Fibroblast of the conjunctiva (primary cell): ENCODE data around the gene CHMP4B.

Experiments used
- DNase-seq: peaks from one replicate; pipeline ENCODE4 v3.0.0-alpha.2; 2010; ENCODE audit warnings: low read depth

The CHMP4B gene

DNA sequence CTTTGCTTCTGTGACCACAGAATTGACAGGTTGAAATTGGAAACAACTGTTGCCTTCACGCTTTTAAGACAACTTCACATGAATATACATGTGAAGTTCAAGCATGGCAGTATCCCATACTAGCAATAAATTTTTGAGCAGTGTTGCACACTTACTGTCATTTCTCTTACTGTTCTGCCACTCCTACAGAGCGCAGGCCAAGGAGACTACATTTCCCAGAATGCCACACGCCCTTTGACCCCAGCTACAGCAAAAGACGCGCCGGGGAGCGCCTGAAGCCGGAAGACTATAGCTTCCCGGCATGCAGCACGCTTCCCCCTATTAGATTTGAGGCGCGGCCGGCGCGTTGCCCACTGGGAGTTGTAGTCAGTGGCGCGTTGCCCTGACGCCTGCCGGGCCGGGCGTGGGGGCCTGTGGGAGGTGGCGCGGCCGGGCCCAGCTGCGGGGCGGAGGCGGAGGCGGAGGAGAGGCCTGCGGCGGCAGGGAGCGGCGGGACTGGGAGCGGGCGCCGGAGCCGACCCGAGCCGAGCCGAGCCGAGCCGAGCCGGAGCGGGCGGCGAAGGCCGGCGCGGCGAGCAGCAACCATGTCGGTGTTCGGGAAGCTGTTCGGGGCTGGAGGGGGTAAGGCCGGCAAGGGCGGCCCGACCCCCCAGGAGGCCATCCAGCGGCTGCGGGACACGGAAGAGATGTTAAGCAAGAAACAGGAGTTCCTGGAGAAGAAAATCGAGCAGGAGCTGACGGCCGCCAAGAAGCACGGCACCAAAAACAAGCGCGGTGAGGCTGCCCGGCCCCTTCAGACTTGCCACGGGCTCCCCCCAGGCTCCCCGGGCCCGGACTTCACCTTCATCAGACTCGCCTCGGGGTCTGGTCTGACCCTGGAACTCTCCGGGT is at the start of gene CHMP4B:
Gene CHMP4B, plus strand, starts transcription at position 464 of the 891 bp plus-strand sequence. Its CDS starts 121 bp downstream, at position 585.
- peak; percentile 97 for DNase-seq

- no peak for DNase-seq
Measured at GRCh38 chr20:33761698-33762250, 49.4 kb upstream of the CHMP4B start.

- no peak for DNase-seq
Measured at GRCh38 chr20:33765099-33765498, 46.0 kb upstream of the CHMP4B start.

GRCh38 chr20:33765592-33765991 is 45.6 kb upstream of the CHMP4B start:
- DNase-seq, result no peak

- no peak for DNase-seq
Measured at GRCh38 chr20:33766686-33767085, 44.5 kb upstream of the CHMP4B start.

GRCh38 chr20:33767777-33768138 is 43.4 kb upstream of the CHMP4B start:
- DNase-seq, result no peak

DNA sequence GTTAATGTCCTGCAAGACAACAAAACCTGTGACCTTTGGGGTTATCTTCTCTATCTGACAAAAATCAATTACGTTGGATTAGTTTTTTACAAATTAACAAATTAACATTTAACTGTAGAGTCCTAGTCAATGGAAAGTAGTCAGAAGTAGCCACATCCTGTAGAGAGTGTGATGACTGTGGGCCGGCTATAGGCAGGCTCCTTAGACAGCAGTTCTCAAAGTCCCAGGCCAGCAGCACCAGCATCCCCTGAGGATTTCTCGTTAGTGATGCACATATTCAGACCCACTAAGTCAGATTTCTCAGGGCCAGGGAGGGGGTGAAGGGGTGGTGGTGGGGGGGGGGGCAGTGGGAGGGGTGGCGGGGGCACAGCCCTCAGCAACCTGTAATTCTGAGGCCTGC is 42.1 kb upstream of the CHMP4B start:
- no peak for DNase-seq

DNA sequence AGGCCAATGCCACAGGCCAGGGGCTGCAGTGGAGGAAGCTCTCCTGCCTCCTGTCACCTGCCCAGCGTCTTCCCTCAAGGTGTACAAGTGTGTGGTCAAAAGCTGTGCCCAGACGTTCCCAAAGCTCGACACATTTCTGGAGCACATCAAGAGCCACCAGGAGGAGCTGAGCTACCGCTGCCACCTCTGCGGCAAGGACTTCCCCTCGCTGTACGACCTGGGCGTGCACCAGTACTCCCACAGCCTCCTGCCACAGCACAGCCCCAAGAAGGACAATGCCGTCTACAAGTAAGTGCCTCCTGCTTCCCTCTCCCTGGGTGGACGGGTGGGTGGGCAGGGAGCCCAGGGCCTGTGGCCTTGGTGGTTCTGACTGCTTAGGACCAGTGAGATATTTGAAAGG is 41.1 kb upstream of the CHMP4B start:
- no peak for DNase-seq

DNA sequence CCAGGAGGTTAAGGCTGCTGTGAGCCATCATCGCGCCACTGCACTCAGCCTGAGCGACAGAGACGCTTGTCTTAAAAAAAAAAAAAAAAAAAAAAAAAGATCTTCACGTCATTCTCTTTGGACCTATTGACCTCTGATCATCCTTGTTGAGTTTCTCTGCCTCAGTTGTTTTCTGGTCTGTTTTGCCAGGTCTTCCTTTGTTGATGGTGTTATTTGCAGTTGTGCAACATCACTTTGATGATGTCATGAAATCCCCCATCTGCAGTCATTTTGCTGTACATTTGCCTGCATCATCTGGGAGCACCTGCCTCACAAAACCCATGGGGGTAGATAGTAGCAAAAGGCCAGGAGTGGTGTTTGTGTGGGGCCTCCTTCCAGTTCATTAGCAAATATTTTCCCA is 39.2 kb upstream of the CHMP4B start:
- DNase-seq, result no peak

- DNase-seq, result no peak
Measured at GRCh38 chr20:33772439-33772838, 38.7 kb upstream of the CHMP4B start.

DNA sequence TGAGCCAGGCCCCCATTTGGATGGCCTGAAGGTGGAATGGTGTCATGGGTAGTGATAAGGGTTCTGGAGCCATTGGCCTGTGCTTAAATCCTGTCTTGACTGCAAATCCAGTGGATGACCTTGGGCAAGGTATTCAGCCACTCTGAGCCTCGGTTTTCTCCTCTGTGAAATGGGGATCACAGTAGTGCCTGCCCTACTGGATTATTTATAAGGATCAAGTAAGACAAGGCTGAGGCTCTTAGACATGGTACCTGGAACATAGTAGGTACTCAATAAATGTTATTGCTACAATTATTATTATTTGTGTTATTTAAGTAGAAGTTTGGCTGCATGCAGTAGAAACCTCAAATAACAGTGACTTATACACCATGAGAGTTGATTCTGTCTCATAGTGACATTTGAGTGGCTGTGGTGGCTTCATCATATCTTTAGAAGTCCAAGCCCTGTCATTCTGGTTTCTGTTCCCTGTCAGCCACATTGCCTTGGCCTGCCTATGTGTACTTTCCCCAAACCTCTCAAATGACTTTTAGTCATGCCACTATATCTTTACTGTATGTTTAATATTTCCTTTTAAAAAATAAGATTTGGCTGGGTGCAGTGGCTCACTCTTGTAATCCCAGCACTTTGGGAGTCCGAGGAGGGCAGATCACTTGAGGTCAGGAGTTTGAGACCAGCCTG is 37.6 kb upstream of the CHMP4B start:
- DNase-seq, result no peak

- no peak for DNase-seq
Measured at GRCh38 chr20:33777816-33778215, 33.3 kb upstream of the CHMP4B start.

GRCh38 chr20:33781133-33781532 is 30.0 kb upstream of the CHMP4B start:
- no peak for DNase-seq

DNA sequence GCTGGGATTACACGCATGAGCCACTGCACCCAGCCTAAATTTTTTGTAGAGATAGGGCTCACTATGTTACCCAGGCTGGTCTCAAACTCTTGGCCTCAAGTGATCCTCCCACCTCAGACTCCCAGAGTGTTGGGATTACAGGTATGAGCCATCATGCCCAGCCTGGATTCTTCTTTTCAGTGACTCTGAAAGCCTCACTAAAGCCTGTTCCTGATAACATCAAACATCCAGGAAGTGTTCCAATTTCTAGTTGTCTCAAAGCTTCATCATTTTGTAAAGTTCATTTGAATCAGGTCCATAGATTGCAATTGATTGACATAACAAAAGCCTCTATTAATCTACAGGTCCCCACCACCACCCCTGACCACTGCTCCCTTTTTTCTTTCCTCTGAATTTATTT is 29.2 kb upstream of the CHMP4B start:
- DNase-seq, result no peak

DNA sequence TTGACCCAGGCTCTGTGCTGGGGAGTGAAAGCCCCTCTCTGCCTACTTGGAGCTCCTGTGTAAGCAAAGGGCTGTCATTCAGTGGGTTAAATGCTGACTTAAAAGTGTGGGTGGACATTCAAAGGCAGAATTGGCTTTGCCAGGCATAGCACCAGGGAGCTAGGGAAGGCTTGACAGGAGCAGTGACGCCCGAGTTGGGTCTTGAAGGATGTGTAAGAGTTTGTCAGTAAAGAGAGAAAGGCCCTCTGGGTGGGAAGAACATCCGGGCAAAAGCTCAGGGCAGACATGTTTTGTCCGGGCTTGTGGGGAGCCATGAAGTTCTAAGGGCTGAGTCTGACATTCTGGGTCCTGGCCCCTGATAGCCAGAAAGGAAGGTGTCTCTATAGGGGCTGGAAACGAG is 27.9 kb upstream of the CHMP4B start:
- DNase-seq, result no peak

GRCh38 chr20:33783818-33784217 is 27.3 kb upstream of the CHMP4B start:
- DNase-seq, result no peak

DNA sequence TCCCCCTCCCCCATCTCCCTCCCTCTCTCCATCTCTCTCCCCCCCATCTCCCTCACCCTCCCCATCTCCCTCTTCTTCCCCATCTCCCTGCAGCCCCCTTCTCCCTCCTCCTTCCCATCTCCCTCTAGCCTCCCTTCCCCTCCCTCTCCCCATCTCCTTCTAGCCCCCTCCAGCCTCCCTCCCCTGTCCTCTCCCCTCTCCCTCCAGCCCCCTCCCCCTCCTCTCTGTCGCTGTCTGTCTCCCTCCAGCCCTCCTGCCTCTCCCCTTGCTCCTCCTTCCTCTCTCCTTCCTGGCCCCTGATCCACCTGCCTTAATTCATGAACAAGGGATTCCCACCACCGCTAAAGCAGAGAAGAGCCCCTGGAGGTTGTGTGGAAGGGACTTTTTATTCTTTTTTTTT is 26.9 kb upstream of the CHMP4B start:
- no peak for DNase-seq

- DNase-seq, result no peak
Measured at GRCh38 chr20:33785503-33785902, 25.6 kb upstream of the CHMP4B start.

GRCh38 chr20:33787253-33787891 is 23.8 kb upstream of the CHMP4B start:
- DNase-seq, result no peak

DNA sequence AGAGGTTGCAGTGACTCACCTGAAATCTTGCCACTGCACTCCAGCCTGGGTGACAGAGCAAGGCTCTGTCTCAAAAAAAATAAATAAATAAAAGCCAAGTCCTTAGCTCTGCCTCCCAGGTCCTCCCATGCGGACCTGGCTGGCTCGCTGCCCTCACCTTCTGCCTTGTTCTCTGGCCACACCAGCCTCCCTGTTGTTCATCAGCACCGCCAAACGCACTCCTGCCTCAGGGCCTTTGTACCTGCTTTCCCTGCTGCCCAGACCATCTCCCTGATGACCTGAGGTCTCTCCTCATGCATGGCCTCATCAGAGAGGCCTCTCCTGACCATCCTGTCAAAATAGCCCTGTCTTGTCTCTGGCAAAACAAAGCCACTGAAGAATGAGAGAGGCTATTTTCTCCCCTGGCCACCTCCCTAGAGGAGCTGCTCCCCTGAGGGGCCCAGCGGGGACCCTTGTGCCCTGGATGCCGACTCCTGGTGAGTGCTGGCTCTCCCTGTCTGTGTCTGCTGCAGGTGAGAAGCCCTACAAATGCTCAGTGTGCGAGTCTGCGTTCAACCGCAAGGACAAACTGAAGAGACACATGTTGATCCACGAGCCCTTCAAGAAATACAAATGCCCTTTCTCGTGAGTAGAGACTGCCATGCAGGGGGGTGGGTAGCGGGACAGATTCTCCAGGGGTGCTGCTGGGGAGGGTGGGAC is 22.6 kb upstream of the CHMP4B start:
- DNase-seq, result no peak

DNA sequence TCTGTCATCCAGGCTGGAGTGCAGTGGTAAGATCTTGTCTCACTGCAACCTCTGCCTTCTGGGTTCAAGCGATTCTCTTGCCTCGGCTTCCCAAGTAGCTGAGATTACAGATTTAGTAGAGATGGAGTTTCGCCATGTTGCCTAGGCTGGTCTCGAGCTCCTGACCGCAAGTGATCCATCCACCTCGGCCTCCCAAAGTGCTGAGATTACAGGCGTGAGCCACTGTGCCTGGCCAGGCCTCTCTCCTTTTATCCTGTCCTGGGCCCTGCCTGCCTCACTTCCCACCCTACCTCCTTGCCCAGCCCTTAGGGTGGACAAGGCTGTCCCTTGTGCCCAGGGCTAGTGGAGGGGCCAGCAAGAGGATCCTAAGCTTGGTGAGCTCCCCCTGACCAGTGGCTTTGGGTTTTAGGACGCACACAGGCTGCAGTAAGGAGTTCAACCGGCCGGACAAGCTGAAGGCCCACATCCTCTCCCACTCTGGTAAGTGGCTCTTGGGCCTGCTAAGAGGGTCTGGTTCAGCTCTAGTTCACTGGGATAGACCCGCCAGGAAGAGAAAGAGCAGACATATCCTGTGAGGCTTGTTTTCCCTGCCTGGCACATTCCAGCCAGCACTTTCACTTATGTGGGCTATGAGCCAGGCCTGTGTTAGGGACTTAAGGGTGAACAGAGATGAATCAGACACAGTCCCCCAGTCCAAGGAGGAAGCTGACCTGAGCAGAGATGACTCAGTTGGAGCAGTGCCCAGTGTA is 21.9 kb upstream of the CHMP4B start:
- peak; percentile 84 for DNase-seq

DNA sequence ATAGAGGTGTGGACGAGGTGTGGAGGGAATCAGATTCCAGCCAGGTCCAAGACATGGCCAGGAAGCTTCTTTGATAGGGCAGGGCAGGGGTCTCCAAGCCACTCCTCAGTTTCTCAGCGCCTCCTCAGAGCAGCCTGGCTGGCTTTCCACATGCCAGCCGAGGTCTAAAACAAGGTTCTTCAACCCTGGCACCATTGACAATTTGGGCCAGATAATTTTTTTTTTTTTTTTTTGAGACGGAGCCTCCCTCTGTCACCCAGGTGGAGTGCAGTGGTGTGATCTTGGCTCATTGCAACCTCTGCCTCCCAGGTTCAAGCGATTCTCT is 21.3 kb upstream of the CHMP4B start:
- DNase-seq, result no peak
